ENCODE results near the gene MYADML2. TPM values are rescaled to one million over a fixed set of nuclear protein-coding genes. Genes with fewer than 3 reads are reported as not detected.

Gene MYADML2
- polyA plus RNA-seq, 4 donors: 0.14 to 0.33 (median 0.24) TPM; not detected in 1

DNA sequence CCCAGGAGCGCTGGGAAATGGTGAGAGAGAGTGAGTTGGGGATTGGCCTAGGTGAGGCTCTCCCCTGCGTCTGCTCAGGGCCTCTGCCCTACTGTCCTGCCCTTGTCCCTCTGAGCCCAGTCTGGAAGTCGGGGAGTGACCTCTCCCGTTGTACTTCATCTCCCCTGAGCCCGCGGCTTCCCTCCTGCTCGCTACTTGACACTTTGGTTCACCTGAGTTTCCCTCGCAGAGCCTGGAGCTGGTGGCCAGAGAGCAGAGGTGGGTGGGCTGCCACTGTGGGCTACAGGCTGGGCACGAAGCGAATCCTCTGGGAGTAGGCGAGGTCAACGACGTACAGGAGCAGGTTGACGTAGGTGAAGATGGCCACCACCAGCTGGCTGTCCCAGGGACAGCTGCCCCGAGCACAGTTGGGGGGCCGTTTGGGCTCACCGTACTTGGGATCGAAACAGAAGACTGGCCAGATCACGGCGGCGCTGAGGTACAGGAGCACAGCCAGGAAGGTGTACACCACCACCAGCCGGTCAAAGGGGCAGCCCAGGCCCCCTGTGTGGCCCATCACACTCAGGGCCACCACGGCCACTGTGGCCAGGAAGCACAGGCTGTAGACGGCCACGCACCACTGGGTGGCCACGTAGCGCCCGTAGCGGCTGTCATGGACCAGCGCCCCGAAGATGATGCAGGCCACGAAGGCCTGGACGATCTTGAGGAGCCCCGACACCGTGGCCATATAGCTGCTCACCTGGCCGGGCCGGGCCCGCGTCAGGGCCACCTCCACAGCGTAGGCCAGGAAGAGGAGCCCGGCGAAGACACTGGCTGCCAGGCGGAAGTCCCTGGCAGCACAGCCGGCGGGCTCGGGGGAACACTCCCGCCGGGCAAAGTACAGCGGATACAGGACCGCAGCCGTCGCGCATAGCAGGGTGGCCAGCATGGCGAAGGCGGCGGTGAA lies 6.2 kb downstream of the MYADML2 start:
- no peak for DNase-seq (ENCODE audit: low read depth in 4 of 4, low spot score in 2 of 4)

- no peak for DNase-seq (ENCODE audit: low read depth in 4 of 4, low spot score in 2 of 4)
Measured at GRCh38 chr17:81939881-81940385, 7.1 kb downstream of the MYADML2 start.

DNA sequence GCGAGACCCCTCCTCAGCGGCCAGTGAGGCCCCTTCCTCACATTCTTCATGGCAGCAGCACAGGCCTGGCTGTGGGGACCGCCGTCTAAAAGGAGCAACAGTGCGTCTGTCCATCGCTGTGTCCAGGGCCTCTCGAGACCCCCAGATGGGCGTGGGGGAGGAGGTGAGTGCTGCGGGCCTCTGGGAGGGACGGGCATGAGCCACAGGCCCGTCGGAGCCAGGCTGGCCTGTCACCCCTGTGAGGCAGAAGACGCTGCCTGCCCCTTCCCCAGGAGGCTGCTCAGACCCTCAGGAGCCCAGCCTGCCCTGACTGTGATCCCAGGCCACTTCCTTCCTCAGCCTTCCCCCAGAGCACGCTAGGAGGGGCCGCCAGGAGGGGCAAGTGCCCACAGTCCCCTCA lies 7.8 kb downstream of the MYADML2 start:
- no peak for DNase-seq (ENCODE audit: low read depth in 4 of 4, low spot score in 2 of 4)

- no peak for DNase-seq (ENCODE audit: low read depth in 4 of 4, low spot score in 2 of 4)
Measured at GRCh38 chr17:81935709-81936084, 11.3 kb downstream of the MYADML2 start.

GRCh38 chr17:81934850-81935708 lies 12.0 kb downstream of the MYADML2 start:
- no peak for DNase-seq (ENCODE audit: low read depth in 4 of 4, low spot score in 2 of 4)

DNA sequence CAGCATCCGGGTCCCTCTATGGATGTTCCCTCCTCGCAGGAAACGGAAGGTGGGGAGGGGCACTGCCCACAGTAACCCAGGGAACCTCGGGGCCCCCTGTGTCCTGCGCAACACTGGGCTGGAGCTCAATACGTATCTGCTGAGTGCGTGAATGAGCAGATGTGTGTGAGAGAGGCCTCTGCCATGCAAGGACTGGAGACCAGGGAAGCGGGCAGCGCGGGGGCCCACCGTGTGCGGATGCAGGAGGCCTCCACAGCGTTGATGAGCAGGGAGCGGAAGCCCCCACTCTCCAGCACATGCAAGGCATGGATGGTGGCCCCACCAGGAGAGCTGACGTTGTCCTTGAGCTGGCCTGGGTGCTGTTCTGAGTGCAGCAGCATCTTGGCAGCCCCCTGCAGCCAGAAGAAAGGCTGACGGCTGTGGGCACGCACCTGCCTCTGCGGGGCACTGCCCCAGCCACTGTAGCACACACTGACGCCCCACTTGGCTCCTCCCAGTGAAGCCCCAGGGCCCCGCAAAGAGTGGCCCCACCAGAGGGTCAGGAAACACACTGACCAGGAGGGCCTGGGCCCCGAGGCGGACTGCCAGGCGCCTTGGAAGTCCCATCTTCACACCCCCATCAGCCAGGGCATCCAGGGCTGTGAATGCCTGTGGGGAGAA lies 12.8 kb downstream of the MYADML2 start:
- DNase-seq (ENCODE audit: low read depth in 4 of 4, low spot score in 2 of 4): no peak

DNA sequence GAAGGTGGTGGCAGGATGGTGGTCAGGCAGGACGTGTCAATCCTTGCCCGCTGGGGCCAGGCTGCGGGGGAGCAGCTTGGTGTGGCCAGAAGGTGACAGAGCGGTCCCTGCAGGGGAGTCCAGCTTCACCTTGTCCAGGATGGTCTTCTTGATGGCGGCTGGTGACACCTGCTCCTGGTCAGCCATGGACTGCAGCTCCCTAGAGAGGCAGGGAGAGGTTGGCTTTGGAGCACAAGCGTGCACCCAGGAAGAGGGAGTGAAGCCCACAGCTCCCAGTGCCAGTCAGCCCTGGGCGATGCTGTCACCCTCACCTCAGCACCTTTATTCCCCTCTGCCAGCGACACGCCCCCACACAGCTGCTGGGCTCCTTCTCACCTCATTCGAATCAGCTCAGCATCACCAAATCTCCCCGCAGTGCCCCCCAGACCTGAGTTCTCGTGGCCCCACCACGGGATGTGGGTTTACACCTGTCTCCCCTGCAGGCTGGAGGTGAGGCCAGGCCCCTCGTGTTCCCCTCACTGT lies 13.8 kb downstream of the MYADML2 start:
- no peak for DNase-seq (ENCODE audit: low read depth in 4 of 4, low spot score in 2 of 4)

GRCh38 chr17:81932333-81932983 lies 14.6 kb downstream of the MYADML2 start:
- no peak for DNase-seq (ENCODE audit: low read depth in 4 of 4, low spot score in 2 of 4)

- DNase-seq (ENCODE audit: low read depth in 4 of 4, low spot score in 2 of 4): no peak
Measured at GRCh38 chr17:81931557-81932332, 15.3 kb downstream of the MYADML2 start.

DNA sequence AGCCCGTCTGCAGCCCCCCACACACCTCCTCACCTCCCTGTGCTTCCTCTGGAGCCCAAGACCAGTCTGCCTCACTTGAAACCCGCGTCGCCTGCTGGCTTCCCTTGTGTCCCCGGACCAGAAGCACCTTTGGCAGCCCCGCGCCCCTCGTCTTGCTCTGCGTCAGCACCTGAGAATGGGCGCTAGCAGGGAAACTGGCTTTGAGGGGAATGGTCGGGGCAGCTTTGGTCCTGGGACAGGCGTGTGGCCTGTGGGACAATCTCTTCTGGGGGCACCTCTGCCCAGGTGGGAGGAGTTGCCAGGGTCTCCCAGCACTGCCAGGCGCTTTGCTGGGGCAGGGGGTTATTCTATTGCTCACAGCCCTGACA lies 15.9 kb downstream of the MYADML2 start:
- DNase-seq (ENCODE audit: low read depth in 4 of 4, low spot score in 2 of 4): no peak

DNA sequence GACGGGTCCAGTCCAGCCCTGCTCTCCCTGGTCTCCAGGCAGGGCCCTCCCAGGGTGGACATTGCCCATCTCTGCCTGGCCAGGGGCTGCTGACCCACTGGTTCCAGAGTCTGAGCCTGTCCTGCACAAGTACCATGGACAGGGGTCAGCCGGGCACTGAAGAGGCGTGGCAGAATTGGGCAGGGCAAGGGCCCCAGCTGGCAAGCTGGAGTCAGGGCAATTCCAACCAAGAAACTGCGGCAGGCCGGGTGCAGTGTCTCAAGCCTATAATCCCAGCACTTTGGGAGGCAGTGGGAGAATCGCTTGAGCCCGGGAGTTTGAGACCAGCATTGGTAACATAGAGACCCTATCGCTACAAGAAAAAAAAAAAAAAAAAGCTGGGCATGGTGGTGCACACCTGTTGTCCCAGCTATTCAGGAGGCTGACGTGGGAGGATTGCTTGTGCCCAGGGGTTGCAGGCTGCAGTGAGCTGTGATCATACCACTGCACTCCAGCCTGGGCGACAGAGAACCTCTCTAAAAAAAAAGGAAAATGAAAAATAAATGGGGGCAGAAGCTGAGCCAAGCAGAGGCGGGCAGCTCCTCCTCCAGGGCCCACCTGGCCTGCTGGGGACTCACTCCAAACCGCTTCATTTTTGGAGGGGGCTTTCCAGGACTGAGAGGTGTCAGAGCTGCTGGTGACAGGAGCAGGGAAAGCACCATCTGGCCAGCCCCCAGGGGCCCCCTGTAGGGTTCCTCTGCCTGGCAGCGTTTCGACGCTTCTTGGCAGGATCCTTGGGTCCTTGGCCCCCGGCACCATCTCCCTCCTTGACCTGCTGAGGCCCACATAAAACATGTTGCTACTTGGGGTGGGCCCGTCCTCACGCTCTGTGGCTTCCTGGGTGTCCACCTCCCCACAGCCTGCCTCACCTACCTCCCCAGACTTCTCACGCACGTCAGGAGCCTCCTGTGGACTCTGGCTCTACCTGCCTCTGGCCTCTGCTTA lies 16.6 kb downstream of the MYADML2 start:
- no peak for DNase-seq (ENCODE audit: low read depth in 4 of 4, low spot score in 2 of 4)

DNA sequence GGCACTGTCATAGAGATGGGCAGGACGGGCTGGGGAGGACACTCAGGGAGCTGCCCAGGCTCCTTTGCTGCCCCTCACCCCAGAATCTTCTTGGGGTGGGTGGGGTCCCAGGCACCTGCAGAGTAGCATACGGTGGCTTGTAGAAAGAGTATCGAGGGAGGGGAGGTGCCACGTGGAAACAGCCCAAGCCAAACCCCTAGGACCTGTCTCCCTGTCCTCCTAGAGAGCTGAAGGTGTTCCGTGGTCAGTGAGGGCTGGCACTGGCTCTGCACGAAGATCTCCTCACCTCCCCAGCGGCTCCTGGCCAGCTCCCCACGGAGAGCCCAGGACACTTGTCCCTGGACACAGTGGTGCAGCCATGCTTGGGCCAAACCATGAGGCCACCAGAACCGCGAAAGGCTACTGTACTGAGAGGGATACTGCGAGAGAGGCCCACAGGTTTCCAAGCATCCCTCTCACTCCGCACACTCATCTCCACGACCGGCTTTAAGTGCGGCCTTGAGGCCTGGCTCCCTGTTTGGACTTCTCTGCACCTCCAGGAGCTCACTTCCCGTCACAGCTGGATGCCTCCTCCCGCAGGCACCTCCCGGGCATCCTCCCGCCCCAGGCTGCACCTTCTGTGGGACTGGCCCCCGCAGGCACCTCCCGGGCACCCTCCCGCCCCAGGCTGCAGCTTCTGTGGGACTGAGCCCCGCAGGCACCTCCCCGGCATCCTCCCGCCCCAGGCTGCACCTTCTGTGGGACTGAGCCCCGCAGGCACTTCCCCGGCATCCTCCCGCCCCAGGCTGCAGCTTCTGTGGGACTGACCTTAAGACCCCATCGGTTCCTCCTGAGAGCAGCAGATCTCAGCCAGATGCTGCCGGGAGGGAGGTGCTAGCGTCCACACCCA lies 17.5 kb downstream of the MYADML2 start:
- DNase-seq (ENCODE audit: low read depth in 4 of 4, low spot score in 2 of 4): no peak

DNA sequence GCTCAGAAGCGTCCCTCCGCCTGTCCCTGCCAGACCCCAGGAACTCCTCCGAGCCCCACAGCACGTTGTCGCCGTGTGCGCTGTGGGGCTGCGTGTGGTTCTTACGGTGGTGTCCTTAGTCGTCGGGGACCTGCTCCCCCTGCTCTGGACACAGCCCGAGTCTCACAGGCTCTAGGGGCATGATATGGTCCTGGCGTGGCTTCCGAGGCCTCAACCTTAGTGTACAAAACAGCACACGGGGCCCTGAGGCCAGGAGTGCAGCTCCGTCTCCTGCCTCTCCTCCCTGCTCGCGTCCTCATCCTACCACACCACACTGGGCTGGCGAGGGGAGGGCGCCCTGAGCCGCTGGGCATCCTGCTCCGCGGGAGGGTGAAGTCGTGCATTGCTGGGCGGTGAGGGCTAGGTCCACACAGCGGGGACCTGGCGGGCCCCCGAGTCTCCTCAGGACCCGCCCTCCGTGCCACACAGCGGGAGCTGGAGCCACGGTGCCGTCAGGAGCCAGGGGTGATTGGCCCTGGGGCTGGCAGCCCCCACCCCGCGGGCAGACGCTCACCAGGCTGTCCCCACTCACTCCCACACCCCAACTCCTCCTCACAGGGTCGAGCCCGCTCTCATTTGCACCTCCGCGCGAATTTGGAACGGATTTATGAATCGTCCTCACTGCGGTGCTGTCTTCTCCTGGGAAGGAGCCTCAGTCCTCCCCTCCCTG lies 18.3 kb downstream of the MYADML2 start:
- no peak for DNase-seq (ENCODE audit: low read depth in 4 of 4, low spot score in 2 of 4)

DNA sequence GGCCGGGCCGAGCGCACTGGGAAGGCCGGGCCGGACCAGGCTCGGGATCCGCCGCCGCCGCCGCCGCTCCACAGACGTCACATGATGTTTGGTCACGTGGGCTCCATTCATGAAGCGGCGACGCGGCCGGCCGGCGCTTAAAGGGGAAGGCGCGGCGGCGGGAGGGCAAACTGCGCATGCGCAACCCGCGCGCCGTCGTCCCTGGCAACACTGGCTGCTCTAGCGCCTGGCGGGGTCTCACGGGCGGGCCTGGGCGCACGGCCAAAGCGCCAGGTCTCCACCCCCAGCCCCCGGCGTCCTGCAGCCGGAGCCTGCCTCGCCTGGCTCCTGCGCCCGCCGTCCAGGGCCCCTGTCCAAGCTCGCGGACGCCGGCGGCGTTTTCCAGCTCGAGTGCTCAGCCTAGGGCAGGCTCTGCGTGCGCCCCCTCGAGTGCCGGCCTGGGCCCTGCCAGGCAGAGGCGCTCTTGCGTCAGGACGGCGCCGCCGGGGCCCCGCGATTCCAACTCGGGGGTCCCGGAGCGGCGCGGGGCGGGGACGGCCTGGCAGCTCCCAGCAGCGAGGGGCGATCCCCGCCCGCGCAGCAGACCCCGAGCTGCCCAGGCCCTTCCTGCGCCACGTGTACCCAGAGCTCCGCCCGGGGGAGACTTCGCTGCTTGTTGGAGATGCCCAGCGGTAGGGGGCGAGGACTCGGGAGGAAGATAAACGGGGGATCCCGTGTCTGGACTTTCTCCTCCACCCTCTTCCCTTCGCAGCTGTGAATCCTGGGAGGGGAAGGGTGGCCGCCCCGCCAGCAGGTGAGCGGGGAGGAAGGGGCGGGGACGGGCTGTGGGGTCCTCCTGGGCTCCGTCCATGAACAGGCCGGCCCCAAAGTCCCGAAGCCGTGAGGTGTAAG lies 19.1 kb downstream of the MYADML2 start, which contains the start of gene MAFG:
MAFG (minus strand) TSS at position 83 of the 891 bp plus-strand sequence. CDS start 4,550 bp downstream, outside the sequence.
- DNase-seq (ENCODE audit: low read depth in 4 of 4, low spot score in 2 of 4): peak; percentile 71 to 93 (median 90)

DNA sequence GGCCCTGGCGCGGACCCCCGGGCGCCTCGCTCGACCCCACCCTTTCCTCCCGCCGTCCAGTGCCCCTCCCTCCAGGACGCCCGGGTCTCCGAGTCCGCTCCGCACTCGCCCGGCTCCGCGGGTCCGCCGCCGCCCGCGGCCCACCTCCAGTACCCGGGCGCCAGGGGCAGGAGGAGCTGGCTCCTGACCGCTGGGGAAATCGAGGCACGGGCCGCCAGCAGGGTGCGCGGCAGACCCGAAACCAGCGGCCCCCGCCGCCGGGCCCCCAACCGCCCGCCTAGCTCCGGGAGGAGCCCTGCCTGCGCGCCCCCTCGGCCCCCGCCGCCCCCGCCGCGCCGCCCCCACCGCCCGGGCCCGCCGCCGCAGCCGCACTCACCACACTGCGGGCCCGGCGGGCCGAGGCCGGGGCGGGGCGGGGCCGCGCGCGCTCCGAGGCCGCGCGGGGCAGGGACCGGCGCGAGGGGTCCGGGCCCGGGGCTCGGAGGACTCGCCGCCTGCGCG lies 19.8 kb downstream of the MYADML2 start:
- no peak for DNase-seq (ENCODE audit: low read depth in 4 of 4, low spot score in 2 of 4)

Data from left renal cortex interstitium (tissue), 4 donors.